Activated CD8-positive, alpha-beta T cell treated with anti-CD3 and anti-CD28 coated beads for 36 hours (primary cell): ENCODE data around the gene PLEKHA7. TPM values are rescaled to one million over a fixed set of nuclear protein-coding genes. Genes with fewer than 3 reads are reported as not detected.
A peak's percentile ranks its signal among the peaks of the same experiment; 100 is the strongest.
"Not testable (repeated sequence)": the region's sequence is repeated elsewhere in the genome, so short reads cannot be mapped to it uniquely, and the experiment has no call there.

Experiments
- ATAC-seq: fragments of 200-7000 bp; cut with Tn5 transposase; one replicate; pipeline ENCODE4 v1.10.0; 2021; ENCODE audit warnings: mild to moderate bottlenecking, moderate library complexity
- CTCF ChIA-PET: fragments of 350-600 bp; sonication (Branson Sonifier 250); formaldehyde crosslinking; loops from one replicate; lab custom pipeline; 2021; ENCODE audit warnings: antibody characterized with exemption; lab: Charles Lee
- POLR2A ChIA-PET: fragments of 350-600 bp; sonication (Branson Sonifier 250); formaldehyde crosslinking; loops from one replicate; lab custom pipeline; 2021; ENCODE audit warnings: antibody characterized with exemption; lab: Charles Lee
- DNase-seq: peaks from one replicate; pipeline ENCODE4 v3.0.0-alpha.2; 2020
- H3K27ac Mint-ChIP-seq: one replicate; pipeline ENCODE4 v1.8.0; 2021; ENCODE audit warnings: mild to moderate bottlenecking, mixed read lengths
- H3K27me3 Mint-ChIP-seq: one replicate; pipeline ENCODE4 v1.8.0; 2021; ENCODE audit warnings: mixed read lengths
- H3K36me3 Mint-ChIP-seq: one replicate; pipeline ENCODE4 v1.8.0; 2021; ENCODE audit warnings: low read depth, mixed read lengths
- H3K4me1 Mint-ChIP-seq: one replicate; pipeline ENCODE4 v1.8.0; 2021; ENCODE audit warnings: low read depth, mixed read lengths
- H3K4me3 Mint-ChIP-seq: one replicate; pipeline ENCODE4 v1.8.0; 2021; ENCODE audit warnings: mild to moderate bottlenecking, moderate library complexity, mixed read lengths
- H3K9me3 Mint-ChIP-seq: one replicate; pipeline ENCODE4 v1.8.0; 2021; ENCODE audit warnings: mixed read lengths
- intact Hi-C: fragments of 100-400 bp; cut with micrococcal nuclease; formaldehyde crosslinking; loops from one replicate; pipeline ENCODE4 v1.10.0; 2022
- total RNA-seq, 2 experiments: library from RNA; stranded (reverse); gene quantifications; one replicate each; pipeline ENCODE4 v1.2.3, GENCODE V29; 2021
- TF ChIP-seq, protein P1 (sequence below): fragments of 200-600 bp; IDR thresholded peaks from one replicate; pipeline ENCODE4 v1.8.0; 2022; ENCODE audit warnings: antibody characterized with exemption, mild to moderate bottlenecking

The PLEKHA7 gene
- total RNA-seq, 2 experiments from 2014 or later: 6.0 to 6.6 TPM

DNA sequence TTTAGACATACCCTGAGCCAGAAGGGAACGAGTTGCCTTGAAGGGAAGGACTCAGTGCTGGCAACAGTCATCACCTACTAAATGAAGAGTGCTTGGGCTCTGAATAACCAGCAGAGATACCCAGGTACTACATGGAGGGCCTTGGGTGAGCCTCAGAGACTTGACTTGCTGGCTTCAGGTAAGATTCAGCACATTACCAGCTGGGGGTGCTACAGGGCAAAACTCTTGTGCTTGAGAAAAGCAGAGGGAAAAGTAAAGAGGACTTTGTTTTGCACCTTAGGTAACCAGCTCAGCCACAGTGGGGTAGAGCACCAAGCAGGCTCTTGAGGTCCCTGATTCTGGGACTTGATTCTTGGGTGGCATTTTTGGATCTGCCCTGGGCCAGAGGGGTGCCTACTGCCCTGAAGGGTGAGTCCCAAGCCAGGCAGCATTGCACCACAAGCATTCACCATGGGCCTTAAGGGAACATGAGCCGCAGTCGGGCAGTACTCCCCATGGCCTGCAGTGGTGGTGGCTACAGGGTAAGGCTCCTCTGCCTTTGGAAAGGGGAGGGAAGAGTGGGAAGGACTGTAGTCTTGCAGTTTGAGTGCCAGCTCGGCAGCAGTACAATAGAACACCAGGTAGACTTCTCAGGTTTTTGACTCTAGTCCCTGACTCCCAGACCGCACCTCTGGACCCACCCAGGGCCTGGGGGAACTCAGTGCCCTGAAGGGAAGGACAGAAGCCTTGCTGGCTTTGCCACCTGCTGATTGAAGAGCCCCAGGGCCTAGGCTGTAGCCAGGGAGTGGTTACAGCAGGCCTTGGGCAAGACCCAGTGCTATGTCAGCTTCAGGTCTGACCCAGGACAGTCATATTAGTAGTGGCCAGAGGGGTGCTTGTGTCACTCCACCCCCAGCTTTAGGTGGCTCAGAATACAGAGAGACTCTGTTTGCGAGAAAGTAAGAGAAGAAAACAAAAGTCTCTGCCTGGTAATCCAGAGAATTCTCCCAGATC is 22.7 kb upstream of the PLEKHA7 start:
- ATAC-seq (no peak), DNase-seq (peak; percentile 31)
- no peaks in the 10 kb centered on the region for H3K27me3 Mint-ChIP-seq
- intact Hi-C loops: no loop called here
- H3K36me3 Mint-ChIP-seq: peaks cover 4% of the 10 kb centered on the region
- H3K4me1 Mint-ChIP-seq: no peaks in the 10 kb centered on the region
- TF ChIP-seq, protein P1, sequence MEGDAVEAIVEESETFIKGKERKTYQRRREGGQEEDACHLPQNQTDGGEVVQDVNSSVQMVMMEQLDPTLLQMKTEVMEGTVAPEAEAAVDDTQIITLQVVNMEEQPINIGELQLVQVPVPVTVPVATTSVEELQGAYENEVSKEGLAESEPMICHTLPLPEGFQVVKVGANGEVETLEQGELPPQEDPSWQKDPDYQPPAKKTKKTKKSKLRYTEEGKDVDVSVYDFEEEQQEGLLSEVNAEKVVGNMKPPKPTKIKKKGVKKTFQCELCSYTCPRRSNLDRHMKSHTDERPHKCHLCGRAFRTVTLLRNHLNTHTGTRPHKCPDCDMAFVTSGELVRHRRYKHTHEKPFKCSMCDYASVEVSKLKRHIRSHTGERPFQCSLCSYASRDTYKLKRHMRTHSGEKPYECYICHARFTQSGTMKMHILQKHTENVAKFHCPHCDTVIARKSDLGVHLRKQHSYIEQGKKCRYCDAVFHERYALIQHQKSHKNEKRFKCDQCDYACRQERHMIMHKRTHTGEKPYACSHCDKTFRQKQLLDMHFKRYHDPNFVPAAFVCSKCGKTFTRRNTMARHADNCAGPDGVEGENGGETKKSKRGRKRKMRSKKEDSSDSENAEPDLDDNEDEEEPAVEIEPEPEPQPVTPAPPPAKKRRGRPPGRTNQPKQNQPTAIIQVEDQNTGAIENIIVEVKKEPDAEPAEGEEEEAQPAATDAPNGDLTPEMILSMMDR: no peak
- H3K27ac Mint-ChIP-seq: no peak overlapping the region
- H3K4me3 Mint-ChIP-seq: no peak overlapping the region
- CTCF ChIA-PET: interaction anchor here (1.2 to 1.3 kb wide), 3 partner anchors 26 to 216 kb away, joined by 3 to 5 read pairs (median 3); no protein-coding TSS in a partner anchor
- POLR2A ChIA-PET: no interaction called here
- H3K9me3 Mint-ChIP-seq: peaks cover 5% of the 10 kb centered on the region

DNA sequence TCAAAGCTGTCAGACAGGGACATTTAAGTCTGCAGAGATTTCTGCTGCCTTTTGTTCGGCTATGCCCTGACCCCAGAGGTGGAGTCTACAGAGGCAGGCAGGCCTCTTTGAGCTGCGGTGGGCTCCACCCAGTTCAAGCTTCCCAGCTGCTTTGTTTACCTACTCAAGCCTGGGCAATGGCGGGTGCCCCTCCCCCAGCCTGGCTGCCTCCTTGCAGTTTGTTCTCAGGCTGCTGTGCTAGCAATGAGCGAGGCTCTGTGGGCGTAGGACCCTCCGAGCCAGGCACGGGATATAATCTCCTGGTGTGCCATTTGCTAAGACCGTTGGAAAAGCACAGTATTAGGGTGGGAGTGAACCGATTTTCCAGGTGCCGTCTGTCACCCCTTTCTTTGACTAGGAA is 19.8 kb upstream of the PLEKHA7 start:
- H3K9me3 Mint-ChIP-seq, ATAC-seq, H3K4me1 Mint-ChIP-seq, DNase-seq, POLR2A ChIA-PET, intact Hi-C loops, H3K27me3 Mint-ChIP-seq, H3K36me3 Mint-ChIP-seq, CTCF ChIA-PET, H3K27ac Mint-ChIP-seq, H3K4me3 Mint-ChIP-seq: not testable (repeated sequence)

DNA sequence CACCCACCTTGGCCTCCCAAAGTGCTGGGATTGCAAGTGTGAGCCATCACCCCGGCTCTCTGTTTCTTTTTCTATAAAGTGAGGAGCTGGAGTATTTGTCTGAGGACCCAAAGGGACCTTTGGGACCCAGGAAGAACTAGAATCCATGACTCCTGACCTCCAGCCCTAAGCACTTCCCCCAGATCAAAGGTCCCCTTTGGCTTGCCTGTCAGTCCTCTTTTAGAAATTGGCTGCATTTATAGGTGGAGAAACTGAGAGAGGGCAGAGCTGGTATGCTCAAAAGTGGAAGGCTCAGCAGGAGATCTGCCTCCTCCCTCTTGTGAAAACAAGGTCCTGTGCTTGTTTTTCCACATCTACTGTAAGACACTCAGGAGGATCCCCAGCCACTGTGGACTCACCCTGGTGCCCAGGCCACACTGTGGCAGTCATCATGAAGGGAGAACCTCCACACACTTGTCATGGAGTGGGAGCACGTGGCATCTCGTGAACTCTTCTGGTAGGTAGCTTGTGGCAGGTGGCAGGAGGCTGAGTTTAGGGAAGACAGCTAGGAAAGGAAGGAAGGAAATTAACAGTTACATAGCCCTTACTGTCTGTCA is 12.4 kb upstream of the PLEKHA7 start:
- H3K9me3 Mint-ChIP-seq: no peaks in the 10 kb centered on the region
- H3K27me3 Mint-ChIP-seq: no peaks in the 10 kb centered on the region
- ATAC-seq: no peak
- intact Hi-C loops: no loop called here
- H3K36me3 Mint-ChIP-seq: no peaks in the 10 kb centered on the region
- CTCF ChIA-PET: interaction anchor here (1.0 kb wide), 1 partner anchor 36 kb away, joined by 3 read pairs; no protein-coding TSS in a partner anchor
- H3K4me1 Mint-ChIP-seq: no peaks in the 10 kb centered on the region
- TF ChIP-seq, protein P1: no peak
- no peak for DNase-seq
- no peak overlapping the region for H3K27ac Mint-ChIP-seq
- no peak overlapping the region for H3K4me3 Mint-ChIP-seq
- POLR2A ChIA-PET: no interaction called here

DNA sequence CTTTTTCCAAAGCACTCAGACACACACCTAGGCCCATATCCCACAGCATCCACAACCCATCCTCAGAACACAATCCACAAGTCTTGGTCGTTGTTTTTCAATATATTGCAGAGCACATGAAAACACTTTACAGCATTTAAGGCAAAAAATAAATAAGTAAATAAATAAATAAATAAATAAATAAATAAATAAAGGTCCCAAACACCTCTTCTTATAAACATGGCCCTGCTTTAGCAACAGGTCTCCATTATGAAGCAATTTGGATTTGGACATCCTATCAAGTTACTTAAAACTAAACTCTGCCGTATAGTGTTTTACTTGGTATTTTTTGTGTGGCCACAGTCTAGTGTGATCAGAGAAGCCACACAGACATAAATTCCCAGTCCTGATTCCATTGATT is 10.7 kb upstream of the PLEKHA7 start:
- no peaks in the 10 kb centered on the region for H3K36me3 Mint-ChIP-seq
- TF ChIP-seq, protein P1: no peak
- POLR2A ChIA-PET: no interaction called here
- intact Hi-C loops: no loop called here
- ATAC-seq: no peak
- H3K4me1 Mint-ChIP-seq: no peaks in the 10 kb centered on the region
- CTCF ChIA-PET: no interaction called here
- H3K9me3 Mint-ChIP-seq: no peaks in the 10 kb centered on the region
- no peaks in the 10 kb centered on the region for H3K27me3 Mint-ChIP-seq
- H3K27ac Mint-ChIP-seq: no peak overlapping the region
- H3K4me3 Mint-ChIP-seq: no peak overlapping the region
- DNase-seq: no peak

DNA sequence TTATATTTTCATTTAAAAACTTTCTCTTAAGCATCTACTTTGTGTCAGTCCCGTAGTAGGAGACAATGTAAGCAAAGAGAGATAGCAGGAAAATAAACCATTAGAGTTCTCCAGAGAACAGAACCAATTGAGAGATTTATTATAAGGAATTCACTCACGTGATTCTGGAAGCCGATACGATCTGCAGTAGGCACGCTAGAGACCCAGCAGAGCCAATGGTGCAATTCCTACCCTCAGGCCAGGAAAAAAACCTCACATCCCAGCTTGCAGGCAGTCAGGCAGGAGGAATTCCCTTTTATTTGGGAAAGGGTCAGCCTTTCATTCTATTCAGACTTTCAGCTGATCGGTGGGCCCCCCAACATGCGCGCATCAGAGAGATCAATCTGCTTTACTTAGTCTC is 7.3 kb upstream of the PLEKHA7 start:
- ChIA-PET POLR2A (interaction anchor here (0.6 kb wide), 1 partner anchor 60 kb away, joined by 3 read pairs; no protein-coding TSS in a partner anchor), CTCF (interaction anchor here (1.1 kb wide), 1 partner anchor 41 kb away, joined by 4 read pairs; no protein-coding TSS in a partner anchor)
- ATAC-seq (no peak), DNase-seq (no peak)
- Mint-ChIP-seq H3K27me3 (peaks cover 2% of the 10 kb centered on the region), H3K36me3 (no peaks in the 10 kb centered on the region), H3K9me3 (no peaks in the 10 kb centered on the region), H3K4me3 (no peak overlapping the region), H3K4me1 (no peaks in the 10 kb centered on the region), H3K27ac (no peak overlapping the region)
- intact Hi-C loops: no loop called here
- TF ChIP-seq, protein P1: no peak
